GM23338 (cell line): ENCODE results near the gene SEMA5A. TPM values are rescaled to one million over a fixed set of nuclear protein-coding genes. Genes with fewer than 3 reads are reported as not detected.

Source experiments
- ATAC-seq: fragments of 200-7000 bp; cut with Tn5 transposase; 3 replicates; pipeline ENCODE4 v1.9.1; 2020
- DNase-seq: peaks from one replicate; pipeline ENCODE4 v3.0.0-alpha.2; 2015; ENCODE audit warnings: low spot score
- H2AFZ ChIP-seq: fragments of 200-600 bp; sonication (generic); 2 replicates; pipeline ENCODE4 v1.8.0; 2016; ENCODE audit warnings: antibody characterized with exemption, mild to moderate bottlenecking, moderate library complexity
- H3F3A ChIP-seq: fragments of 200-600 bp; sonication (generic); replicated peaks from 2 replicates; pipeline ENCODE4 v1.8.0; 2017; ENCODE audit warnings: antibody characterized with exemption, mixed run types, low read depth
- H3K27ac ChIP-seq: fragments of 200-600 bp; sonication (generic); 2 replicates; pipeline ENCODE4 v1.6.1; 2016; ENCODE audit warnings: low read depth
- H3K27me3 ChIP-seq: fragments of 200-600 bp; sonication (generic); 2 replicates; pipeline ENCODE4 v1.8.0; 2016; ENCODE audit warnings: mild to moderate bottlenecking, mixed run types, moderate library complexity; ENCODE audit not compliant: insufficient read depth
- H3K36me3 ChIP-seq: fragments of 200-600 bp; sonication (generic); 2 replicates; pipeline ENCODE4 v1.8.0; 2016; ENCODE audit warnings: mild to moderate bottlenecking; ENCODE audit not compliant: insufficient read depth
- H3K4me1 ChIP-seq: fragments of 200-600 bp; sonication (generic); 2 replicates; pipeline ENCODE4 v1.8.0; 2016; ENCODE audit warnings: mild to moderate bottlenecking, moderate library complexity; ENCODE audit not compliant: insufficient read depth
- H3K4me2 ChIP-seq: fragments of 200-600 bp; sonication (generic); 2 replicates; pipeline ENCODE4 v1.7.1; 2017; ENCODE audit warnings: mixed run types
- H3K4me3 ChIP-seq: fragments of 200-600 bp; sonication (generic); 2 replicates; pipeline ENCODE4 v1.6.1; 2016; ENCODE audit warnings: mixed run types
- H3K79me2 ChIP-seq: fragments of 200-600 bp; sonication (generic); replicated peaks from 2 replicates; pipeline ENCODE4 v1.8.0; 2017; ENCODE audit warnings: mild to moderate bottlenecking; ENCODE audit not compliant: insufficient read depth
- H3K9me2 ChIP-seq: fragments of 200-600 bp; sonication (generic); 2 replicates; pipeline ENCODE4 v1.8.0; 2017; ENCODE audit not compliant: insufficient read depth
- H4K20me1 ChIP-seq: fragments of 200-600 bp; sonication (generic); replicated peaks from 2 replicates; pipeline ENCODE4 v1.8.0; 2017; ENCODE audit warnings: mild to moderate bottlenecking; ENCODE audit not compliant: insufficient read depth
- H3K27ac Mint-ChIP-seq: 2 replicates; pipeline ENCODE4 v1.8.0; 2020; ENCODE audit warnings: inconsistent platforms, mild to moderate bottlenecking, moderate library complexity, mixed read lengths
- H3K27me3 Mint-ChIP-seq: 3 replicates; pipeline ENCODE4 v1.8.0; 2022; ENCODE audit warnings: low read depth, mild to moderate bottlenecking, moderate library complexity, mixed read lengths, inconsistent platforms; ENCODE audit not compliant: insufficient read depth, poor library complexity
- H3K36me3 Mint-ChIP-seq: 3 replicates; pipeline ENCODE4 v1.8.0; 2021; ENCODE audit warnings: low read depth, mild to moderate bottlenecking, inconsistent platforms, moderate library complexity, mixed read lengths
- H3K4me1 Mint-ChIP-seq: 3 replicates; pipeline ENCODE4 v1.8.0; 2020; ENCODE audit warnings: mild to moderate bottlenecking, inconsistent platforms, mixed read lengths
- H3K4me3 Mint-ChIP-seq: 3 replicates; pipeline ENCODE4 v1.8.0; 2021; ENCODE audit warnings: moderate library complexity, mild to moderate bottlenecking, inconsistent platforms, mixed read lengths
- H3K9me3 Mint-ChIP-seq: 3 replicates; pipeline ENCODE4 v1.8.0; 2020; ENCODE audit warnings: moderate library complexity, mild to moderate bottlenecking, inconsistent platforms, mixed read lengths
- CREB1 ChIP-seq: fragments of 250-450 bp; sonication (Bioruptor Pico); IDR thresholded peaks from 2 replicates; pipeline ENCODE4 v1.5.0; 2020; ENCODE audit warnings: low read depth, mild to moderate bottlenecking, moderate library complexity
- CTCF ChIP-seq, 2 experiments: fragments of 200-600 bp in 1 of 2; sonication (generic) in 1 of 2; conservative IDR thresholded peaks; 2 replicates each; pipeline versions ENCODE4 v1.5.1 to v1.6.1; 2016 to 2017; ENCODE audit warnings: antibody characterized with exemption in 2 of 2, low read depth in 2 of 2, mild to moderate bottlenecking in 2 of 2, moderate library complexity in 1 of 2
- ETS1 ChIP-seq: IDR thresholded peaks from 2 replicates; pipeline ENCODE4 v1.6.1; 2016; ENCODE audit warnings: antibody characterized with exemption
- EZH2 ChIP-seq: fragments of 200-600 bp; sonication (generic); IDR thresholded peaks from one replicate; pipeline ENCODE4 v1.8.0; 2017; ENCODE audit warnings: antibody characterized with exemption, mild to moderate bottlenecking, low read depth; ENCODE audit not compliant: unreplicated experiment
- EZH2phosphoT487 ChIP-seq: fragments of 200-600 bp; sonication (generic); IDR thresholded peaks from one replicate; pipeline ENCODE4 v1.8.1; 2018; ENCODE audit warnings: antibody characterized with exemption; ENCODE audit not compliant: unreplicated experiment
- NANOG ChIP-seq: IDR thresholded peaks from 2 replicates; pipeline ENCODE4 v1.6.1; 2016; ENCODE audit warnings: antibody characterized with exemption, borderline replicate concordance
- POLR2AphosphoS5 ChIP-seq: IDR thresholded peaks from 2 replicates; pipeline ENCODE4 v1.6.1; 2016; ENCODE audit warnings: antibody characterized with exemption, low read depth
- STAT1 ChIP-seq: IDR thresholded peaks from one replicate; pipeline ENCODE4 v1.6.1; 2016; ENCODE audit warnings: antibody characterized with exemption; ENCODE audit not compliant: unreplicated experiment
- ZNF114 ChIP-seq: fragments of 250-450 bp; sonication (Bioruptor Pico); IDR thresholded peaks from 2 replicates; pipeline ENCODE4 v1.5.0; 2020; ENCODE audit warnings: mild to moderate bottlenecking, moderate library complexity
- ZNF331 ChIP-seq: fragments of 250-450 bp; sonication (Bioruptor Pico); IDR thresholded peaks from 2 replicates; pipeline ENCODE4 v1.5.0; 2020; ENCODE audit warnings: low read depth, mild to moderate bottlenecking, moderate library complexity
- ZNF462 ChIP-seq: fragments of 250-450 bp; sonication (Bioruptor Pico); IDR thresholded peaks from 2 replicates; pipeline ENCODE4 v1.5.0; 2020; ENCODE audit warnings: mild to moderate bottlenecking, moderate library complexity
- polyA plus RNA-seq: library from polyadenylated mRNA; unstranded; fragments of >200 nt; fragmentation: Nextera tagmentation; extraction: Ambion mirVana; gene quantifications from 2 replicates; pipeline ENCODE4 v1.2.1, GENCODE V29; 2016
- total RNA-seq: library from RNA; depleted of rRNA; stranded (reverse); fragments of >200 nt; shearing (Covaris generic); gene quantifications from 2 replicates; pipeline ENCODE4 v1.2.3, GENCODE V29; 2014

SEMA5A gene
- total and polyA plus RNA-seq, 2 experiments from 2014 or later: 2.1 to 8.1 TPM

- TF ChIP-seq ETS1 (no peak), ZNF114 (CRISPR knock-in tag) (no peak)
These were observed 433.2 kb downstream of the SEMA5A start (continued) for GRCh38 chr5:9112520-9113291.

GRCh38 chr5:9108162-9108561 lies 437.7 kb downstream of the SEMA5A start:
- no peaks in the 10 kb centered on the region for H3K9me3 Mint-ChIP-seq
- no peaks in the 10 kb centered on the region for H3K4me1 ChIP-seq
- no peak for TF ChIP-seq NANOG
- TF ChIP-seq ZNF331: no peak
- no peak for TF ChIP-seq EZH2phosphoT487
- no peak for TF ChIP-seq CTCF (conservative IDR thresholded peaks at IDR 0.05; ENCODE audit: low read depth in 2 of 2)
- no peak for TF ChIP-seq CREB1 (CRISPR knock-in tag)
- TF ChIP-seq ZNF462 (CRISPR knock-in tag): no peak
- TF ChIP-seq POLR2AphosphoS5: no peak
- no peak for TF ChIP-seq EZH2
- no peak for TF ChIP-seq STAT1
- DNase-seq (no peak), ATAC-seq (no peak)
- H3K4me3 Mint-ChIP-seq: no peak overlapping the region
- H3K79me2 ChIP-seq: no peaks in the 10 kb centered on the region
- H3F3A ChIP-seq: no peaks in the 10 kb centered on the region
- no peak overlapping the region for H3K4me2 ChIP-seq
- no peaks in the 10 kb centered on the region for H3K9me2 ChIP-seq
- H3K4me3 ChIP-seq: no peak overlapping the region
- no peaks in the 10 kb centered on the region for H4K20me1 ChIP-seq
- H2AFZ ChIP-seq: no peak overlapping the region
- H3K27me3 ChIP-seq: no peaks in the 10 kb centered on the region
- H3K27ac Mint-ChIP-seq: no peak overlapping the region
- H3K36me3 Mint-ChIP-seq: no peaks in the 10 kb centered on the region; the same call in 2 of the 3 replicates
- H3K36me3 ChIP-seq: no peaks in the 10 kb centered on the region
- H3K27ac ChIP-seq: no peak overlapping the region
- H3K27me3 Mint-ChIP-seq: no peaks in the 10 kb centered on the region
- H3K4me1 Mint-ChIP-seq: no peaks in the 10 kb centered on the region; the same call in 2 of the 3 replicates
